GM10266 (cell line): ENCODE measurements around the gene BCL2L14.

Experiments
- DNase-seq: peaks from one replicate; pipeline ENCODE4 v3.0.0; 2012; ENCODE audit errors: extremely low spot score
- CTCF ChIP-seq: IDR thresholded peaks from 2 replicates; pipeline ENCODE4 v1.5.1; 2012; ENCODE audit warnings: mild to moderate bottlenecking, low read depth; ENCODE audit not compliant: control insufficient read depth, insufficient read depth; ENCODE audit errors: missing control alignments

BCL2L14 gene

DNA sequence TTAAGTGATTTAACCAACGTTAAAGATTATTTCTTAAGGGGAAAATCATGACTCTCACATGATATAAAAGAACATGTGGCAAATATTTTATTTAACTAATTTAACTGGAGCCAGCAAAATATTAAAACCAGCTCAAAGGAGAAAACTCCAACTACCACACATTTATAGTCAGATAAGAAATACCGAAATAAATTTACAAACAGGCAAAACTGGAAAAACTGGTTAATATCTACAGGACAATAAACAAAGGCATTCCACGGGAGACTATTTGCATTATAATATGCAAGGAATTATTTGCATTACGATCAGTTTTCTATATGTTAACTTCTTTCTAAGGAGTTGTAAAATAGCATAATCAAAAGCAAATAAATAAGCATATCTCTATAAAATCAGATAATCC is 13.8 kb upstream of the BCL2L14 start:
- no peak for TF ChIP-seq CTCF
- DNase-seq: no peak

DNA sequence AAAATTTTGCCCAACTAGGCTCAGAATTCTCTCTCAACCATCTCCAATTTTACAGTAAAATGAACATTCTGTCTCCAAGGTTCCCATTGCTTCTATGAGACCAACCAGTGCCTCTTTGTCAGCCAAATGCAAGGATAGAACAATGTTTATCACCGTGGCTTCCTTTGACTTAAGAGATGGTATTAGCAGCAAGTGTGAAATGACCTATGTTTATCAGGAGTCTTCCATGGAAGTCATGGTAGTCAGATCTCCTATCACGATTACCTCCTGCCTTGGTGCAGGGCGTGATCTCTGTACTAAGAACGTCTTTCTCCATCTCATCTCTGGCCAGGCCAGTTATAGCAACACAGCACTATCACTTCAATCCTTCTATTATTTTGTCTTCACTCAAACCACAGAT is 6.1 kb upstream of the BCL2L14 start:
- no peak for TF ChIP-seq CTCF
- DNase-seq: no peak

DNA sequence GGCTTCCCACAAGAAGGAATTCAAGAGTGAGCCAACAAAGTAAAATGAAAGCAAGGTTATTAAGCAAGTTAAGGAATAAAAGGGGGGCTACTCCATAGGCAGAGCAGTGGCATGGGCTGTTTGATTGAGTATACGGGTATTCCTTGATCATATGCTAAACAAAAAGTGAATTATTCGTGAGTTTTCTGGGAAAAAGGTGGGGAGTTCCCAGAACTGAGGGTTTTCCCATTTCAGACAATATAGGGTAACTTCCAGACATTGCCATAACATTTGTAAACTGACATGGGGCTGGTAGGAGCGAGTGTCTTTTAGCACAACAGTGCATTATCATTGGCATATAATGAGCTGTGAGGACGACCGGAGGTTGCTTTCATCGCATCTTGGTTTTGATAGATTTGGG is 2.0 kb upstream of the BCL2L14 start:
- no peak for TF ChIP-seq CTCF
- no peak for DNase-seq

GRCh38 chr12:12069821-12070548 is 754 bp upstream of the BCL2L14 start:
- TF ChIP-seq CTCF: no peak
- DNase-seq: no peak

DNA sequence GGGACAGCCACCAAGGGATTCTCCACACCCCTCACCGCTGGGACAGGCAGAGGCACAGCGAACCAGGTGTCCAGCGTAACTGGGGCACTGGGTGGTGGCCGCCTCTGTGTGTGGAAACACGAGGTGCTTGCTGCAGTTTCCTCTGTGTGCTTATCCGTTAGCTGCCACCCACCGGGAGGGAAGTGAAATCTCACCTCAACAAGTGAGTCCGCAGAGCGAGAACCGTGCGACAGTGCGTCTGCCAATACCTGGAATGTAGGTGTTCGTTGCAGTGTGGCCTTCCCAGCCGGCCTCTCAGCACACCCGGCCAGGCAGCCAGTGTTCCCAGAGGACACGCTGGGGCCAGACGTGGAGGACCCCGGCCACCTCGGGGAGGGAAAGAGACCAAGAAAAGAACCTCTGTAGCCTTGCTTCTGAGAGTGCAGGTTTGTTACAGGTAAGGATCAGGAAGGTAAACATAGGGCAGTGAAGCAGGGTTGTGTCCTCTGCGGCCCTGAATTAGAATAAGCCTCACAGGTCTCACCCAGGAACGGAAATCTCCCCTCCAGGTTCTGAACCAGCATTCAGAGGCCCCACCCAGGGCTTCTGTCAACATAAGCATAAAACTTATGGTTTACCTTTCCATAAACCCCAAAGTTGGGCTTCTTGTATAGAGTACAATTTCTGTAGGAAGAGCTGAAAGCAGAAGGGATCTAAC is 1.5 kb downstream of the BCL2L14 start:
- peak; percentile 31 for TF ChIP-seq CTCF
- peak; percentile 28 for DNase-seq

GRCh38 chr12:12079291-12079690 is 8.6 kb downstream of the BCL2L14 start:
- DNase-seq: no peak

More at GRCh38 chr12:12079291-12079690, 8.6 kb downstream of the BCL2L14 start:
- TF ChIP-seq CTCF: no peak
